NCI-H2171 (cell line): ENCODE data around the gene SH3GL1.

ENCODE experiments used
- DNase-seq: peaks from one replicate; lab custom pipeline; 2025; lab: John Stamatoyannopoulos, UW

Gene SH3GL1

GRCh38 chr19:4313847-4314490, 86.4 kb downstream of the SH3GL1 start:
- DNase-seq = no peak
